Neural progenitor cell (in vitro differentiated cells): ENCODE measurements around the gene SPNS3.

Source experiments
- EZH2 ChIP-seq: fragments of 200-600 bp; sonication (generic); IDR thresholded peaks from 2 replicates; pipeline ENCODE4 v1.6.1; 2017; ENCODE audit warnings: antibody characterized with exemption, mild to moderate bottlenecking, moderate library complexity
- EZH2phosphoT487 ChIP-seq: fragments of 200-600 bp; sonication (generic); IDR thresholded peaks from 2 replicates; pipeline ENCODE4 v1.6.1; 2017; ENCODE audit warnings: antibody characterized with exemption
- TF ChIP-seq, protein P1 (sequence below): fragments of 200-600 bp; sonication (generic); IDR thresholded peaks from 2 replicates; pipeline ENCODE4 v1.5.1; 2017; ENCODE audit warnings: antibody characterized with exemption, mild to moderate bottlenecking

- TF ChIP-seq, protein P1, sequence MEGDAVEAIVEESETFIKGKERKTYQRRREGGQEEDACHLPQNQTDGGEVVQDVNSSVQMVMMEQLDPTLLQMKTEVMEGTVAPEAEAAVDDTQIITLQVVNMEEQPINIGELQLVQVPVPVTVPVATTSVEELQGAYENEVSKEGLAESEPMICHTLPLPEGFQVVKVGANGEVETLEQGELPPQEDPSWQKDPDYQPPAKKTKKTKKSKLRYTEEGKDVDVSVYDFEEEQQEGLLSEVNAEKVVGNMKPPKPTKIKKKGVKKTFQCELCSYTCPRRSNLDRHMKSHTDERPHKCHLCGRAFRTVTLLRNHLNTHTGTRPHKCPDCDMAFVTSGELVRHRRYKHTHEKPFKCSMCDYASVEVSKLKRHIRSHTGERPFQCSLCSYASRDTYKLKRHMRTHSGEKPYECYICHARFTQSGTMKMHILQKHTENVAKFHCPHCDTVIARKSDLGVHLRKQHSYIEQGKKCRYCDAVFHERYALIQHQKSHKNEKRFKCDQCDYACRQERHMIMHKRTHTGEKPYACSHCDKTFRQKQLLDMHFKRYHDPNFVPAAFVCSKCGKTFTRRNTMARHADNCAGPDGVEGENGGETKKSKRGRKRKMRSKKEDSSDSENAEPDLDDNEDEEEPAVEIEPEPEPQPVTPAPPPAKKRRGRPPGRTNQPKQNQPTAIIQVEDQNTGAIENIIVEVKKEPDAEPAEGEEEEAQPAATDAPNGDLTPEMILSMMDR: no peak
- TF ChIP-seq EZH2phosphoT487 (no peak), EZH2 (no peak)
These were observed 14.6 kb downstream of the SPNS3 start for GRCh38 chr17:4448197-4448980.
